Fibroblast of the aortic adventitia (primary cell): ENCODE results near the gene FRMD4A. TPM values are rescaled to one million over a fixed set of nuclear protein-coding genes. Genes with fewer than 3 reads are reported as not detected.

ENCODE experiments used
- DNase-seq: peaks from one replicate; pipeline ENCODE4 v3.0.0-alpha.2; 2010; ENCODE audit warnings: low read depth
- H3K4me3 ChIP-seq: 2 replicates; pipeline ENCODE4 v1.5.1; 2011; ENCODE audit warnings: low read depth, mild to moderate bottlenecking, control low read depth, low read length, moderate library complexity
- total RNA-seq: library from RNA; depleted of rRNA; stranded (reverse); fragments of >200 nt; gene quantifications from 2 replicates; pipeline ENCODE4 v1.2.3, GENCODE V29; 2012; ENCODE audit warnings: low replicate concordance
- TF ChIP-seq, protein P1 (sequence below): IDR thresholded peaks from 2 replicates; pipeline ENCODE4 v1.5.1; 2011; ENCODE audit warnings: mild to moderate bottlenecking, low read length, control low read depth, inconsistent platforms; ENCODE audit not compliant: insufficient read depth

Gene FRMD4A
- total RNA-seq, 1 donor, result 42.4 TPM

GRCh38 chr10:13820964-13821337 lies 509.8 kb downstream of the FRMD4A start:
- TF ChIP-seq, protein P1, sequence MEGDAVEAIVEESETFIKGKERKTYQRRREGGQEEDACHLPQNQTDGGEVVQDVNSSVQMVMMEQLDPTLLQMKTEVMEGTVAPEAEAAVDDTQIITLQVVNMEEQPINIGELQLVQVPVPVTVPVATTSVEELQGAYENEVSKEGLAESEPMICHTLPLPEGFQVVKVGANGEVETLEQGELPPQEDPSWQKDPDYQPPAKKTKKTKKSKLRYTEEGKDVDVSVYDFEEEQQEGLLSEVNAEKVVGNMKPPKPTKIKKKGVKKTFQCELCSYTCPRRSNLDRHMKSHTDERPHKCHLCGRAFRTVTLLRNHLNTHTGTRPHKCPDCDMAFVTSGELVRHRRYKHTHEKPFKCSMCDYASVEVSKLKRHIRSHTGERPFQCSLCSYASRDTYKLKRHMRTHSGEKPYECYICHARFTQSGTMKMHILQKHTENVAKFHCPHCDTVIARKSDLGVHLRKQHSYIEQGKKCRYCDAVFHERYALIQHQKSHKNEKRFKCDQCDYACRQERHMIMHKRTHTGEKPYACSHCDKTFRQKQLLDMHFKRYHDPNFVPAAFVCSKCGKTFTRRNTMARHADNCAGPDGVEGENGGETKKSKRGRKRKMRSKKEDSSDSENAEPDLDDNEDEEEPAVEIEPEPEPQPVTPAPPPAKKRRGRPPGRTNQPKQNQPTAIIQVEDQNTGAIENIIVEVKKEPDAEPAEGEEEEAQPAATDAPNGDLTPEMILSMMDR, result no peak
- no peak overlapping the region for H3K4me3 ChIP-seq
- DNase-seq, result no peak

DNA sequence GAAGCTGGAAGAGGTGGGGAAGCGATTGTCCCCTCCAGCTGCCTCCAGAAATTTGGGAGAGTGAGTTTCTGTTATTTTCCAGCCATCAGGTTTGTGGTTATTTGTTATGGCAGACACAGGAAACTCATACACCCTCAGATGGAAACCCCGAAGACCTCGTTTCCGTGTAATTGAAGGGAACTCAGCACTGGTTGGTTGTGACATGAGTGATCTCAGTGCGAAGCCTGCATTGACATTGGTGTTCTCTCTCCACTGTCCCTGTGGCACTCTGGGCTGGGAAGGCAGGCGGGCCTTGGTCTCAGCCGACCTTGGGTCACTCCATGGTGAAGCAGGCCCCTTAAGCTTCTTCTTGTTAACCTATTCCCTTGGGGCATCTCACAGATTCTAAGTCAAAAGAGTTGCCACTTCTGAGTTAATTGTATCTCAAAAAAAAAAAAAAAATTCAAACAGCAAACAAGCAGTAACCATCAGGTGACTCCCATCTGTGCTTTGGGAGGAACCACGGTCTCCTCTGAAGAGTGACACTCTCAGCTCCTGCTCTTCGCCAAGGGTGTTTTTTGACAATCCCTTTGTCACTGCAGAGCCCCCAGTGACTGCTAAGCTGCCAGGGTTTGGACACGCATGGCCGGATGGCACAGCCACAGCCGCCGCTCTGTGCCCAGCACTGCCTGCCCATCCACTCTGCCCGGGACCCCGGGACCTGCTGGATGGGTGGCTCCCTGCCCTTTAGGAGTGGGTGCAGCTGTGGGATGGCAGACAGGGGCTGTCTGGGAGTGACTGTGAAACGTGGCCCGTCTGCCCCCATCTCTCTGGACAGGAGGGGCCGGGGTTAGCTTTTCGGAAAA lies 510.4 kb downstream of the FRMD4A start:
- DNase-seq, result no peak
- H3K4me3 ChIP-seq, result no peak overlapping the region
- TF ChIP-seq, protein P1, result no peak

- H3K4me3 ChIP-seq, result no peak overlapping the region
- TF ChIP-seq, protein P1, result no peak
- DNase-seq, result peak; percentile 53
These were observed 514.4 kb downstream of the FRMD4A start for GRCh38 chr10:13816195-13816925.

- TF ChIP-seq, protein P1, result no peak
- peak; percentile 64 for DNase-seq
- H3K4me3 ChIP-seq, result no peak overlapping the region
These were observed 515.0 kb downstream of the FRMD4A start for GRCh38 chr10:13815756-13816155.

DNA sequence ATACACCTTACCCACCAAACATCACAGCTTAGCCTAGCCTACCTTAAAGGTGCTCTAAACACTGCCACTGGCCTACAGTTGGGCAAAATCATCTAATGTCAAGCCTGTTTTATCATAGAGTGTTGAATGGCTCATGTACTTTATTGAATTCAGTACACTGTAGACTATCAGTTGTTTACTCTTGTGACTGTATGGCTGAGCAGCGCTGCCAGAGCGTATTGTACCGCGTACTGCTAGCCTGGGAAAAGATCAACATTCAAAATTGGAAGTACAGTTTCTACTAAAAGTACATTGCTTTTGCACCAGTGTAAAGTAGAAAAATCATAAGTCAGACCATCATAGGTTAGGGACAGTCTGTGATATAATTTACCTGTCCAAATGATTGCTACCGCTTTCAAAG lies 517.2 kb downstream of the FRMD4A start:
- H3K4me3 ChIP-seq, result no peak overlapping the region
- TF ChIP-seq, protein P1, result no peak
- DNase-seq, result no peak

- TF ChIP-seq, protein P1, result no peak
- no peak overlapping the region for H3K4me3 ChIP-seq
- DNase-seq, result no peak
These were observed 517.9 kb downstream of the FRMD4A start for GRCh38 chr10:13812804-13813203.
